Prostate gland (tissue), 2 donors: ENCODE data around the gene JMJD4.

ENCODE experiments used
- CTCF ChIP-seq, 4 experiments: fragments of 200-600 bp in 2 of 4; fragments of 450-650 bp in 2 of 4; sonication (generic) in 2 of 4; IDR thresholded peaks; 1 replicate in 3 of 4; 2 replicates in 1 of 4; pipeline ENCODE4 v1.5.1; 2016 to 2019; ENCODE audit warnings: antibody characterized with exemption in 4 of 4, mild to moderate bottlenecking in 2 of 4, moderate library complexity in 2 of 4
- POLR2A ChIP-seq: fragments of 450-650 bp; IDR thresholded peaks from one replicate; pipeline ENCODE4 v1.6.1; 2016; ENCODE audit warnings: antibody characterized with exemption, mild to moderate bottlenecking
- POLR2AphosphoS5 ChIP-seq: sonication (generic); formaldehyde crosslinking; IDR thresholded peaks from one replicate; pipeline ENCODE4 v1.6.1; 2017; ENCODE audit warnings: antibody characterized with exemption

DNA sequence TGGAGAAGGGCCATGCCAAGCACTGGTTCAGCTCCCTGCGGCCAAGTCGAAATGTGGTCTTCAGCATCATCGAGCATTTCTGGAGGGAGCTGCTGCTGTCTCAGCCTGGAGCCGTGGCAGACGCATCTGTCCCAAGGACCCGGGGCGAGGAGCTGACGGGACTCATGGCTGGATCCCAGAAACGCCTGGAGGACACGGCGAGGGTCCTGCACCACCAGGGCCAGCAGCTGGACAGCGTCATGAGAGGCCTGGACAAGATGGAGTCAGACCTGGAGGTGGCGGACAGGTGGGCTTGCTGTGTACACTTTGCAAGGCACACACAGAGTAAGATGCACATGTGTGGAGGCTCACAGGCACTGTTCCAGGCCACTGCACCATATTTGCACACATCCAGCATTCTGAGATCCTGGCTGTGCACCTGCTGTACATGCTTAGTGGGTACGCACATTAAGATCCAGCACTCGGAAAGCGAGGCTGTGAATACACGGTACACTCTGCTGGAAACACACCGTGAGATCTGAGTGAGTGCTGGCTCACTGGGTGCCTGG lies 12.9 kb upstream of the JMJD4 start:
- no peak for TF ChIP-seq CTCF (IDR thresholded peaks at IDR 0.05)
- TF ChIP-seq POLR2AphosphoS5, result no peak
- TF ChIP-seq POLR2A, result no peak
